Measurements from ENCODE around the gene TCFL5.

TCFL5 gene

GRCh38 chr20:62827311-62828038 lies 34.1 kb downstream of the TCFL5 start:
- no peak for DNase-seq (ENCODE audit: extremely low read depth, low read depth)

GRCh38 chr20:62826646-62827310 lies 34.8 kb downstream of the TCFL5 start:
- no peak for DNase-seq (ENCODE audit: extremely low read depth, low read depth)

More at GRCh38 chr20:62827311-62828038, 34.1 kb downstream of the TCFL5 start:
- TF ChIP-seq CTCF (IDR thresholded peaks at IDR 0.05; ENCODE audit: low read depth, low read length) = no peak

GRCh38 chr20:62825986-62826645 lies 35.5 kb downstream of the TCFL5 start:
- no peak for DNase-seq (ENCODE audit: extremely low read depth, low read depth)

More at GRCh38 chr20:62826646-62827310, 34.8 kb downstream of the TCFL5 start:
- no peak for TF ChIP-seq CTCF (IDR thresholded peaks at IDR 0.05; ENCODE audit: low read depth, low read length)

GRCh38 chr20:62825333-62825985 lies 36.2 kb downstream of the TCFL5 start:
- no peak for TF ChIP-seq CTCF (IDR thresholded peaks at IDR 0.05; ENCODE audit: low read depth, low read length)
- no peak for DNase-seq (ENCODE audit: extremely low read depth, low read depth)

More at GRCh38 chr20:62825986-62826645, 35.5 kb downstream of the TCFL5 start:
- no peak for TF ChIP-seq CTCF (IDR thresholded peaks at IDR 0.05; ENCODE audit: low read depth, low read length)

GRCh38 chr20:62824476-62825332 lies 36.9 kb downstream of the TCFL5 start:
- TF ChIP-seq CTCF (IDR thresholded peaks at IDR 0.05; ENCODE audit: low read depth, low read length) = no peak
- DNase-seq (ENCODE audit: extremely low read depth, low read depth) = no peak

GRCh38 chr20:62823688-62824475 lies 37.7 kb downstream of the TCFL5 start:
- TF ChIP-seq CTCF (IDR thresholded peaks at IDR 0.05; ENCODE audit: low read depth, low read length) = no peak
- no peak for DNase-seq (ENCODE audit: extremely low read depth, low read depth)
